GM06990 (cell line): Measurements from ENCODE around the gene INTU.

Experiments used
- DNase-seq: peaks from one replicate; pipeline ENCODE4 v3.0.0-alpha.2; 2011; ENCODE audit not compliant: insufficient read length; ENCODE audit errors: extremely low read depth
- H3K27me3 ChIP-seq: replicated peaks from 2 replicates; pipeline ENCODE4 v1.6.0; 2011; ENCODE audit warnings: low read length; ENCODE audit not compliant: control insufficient read depth, insufficient read depth
- H3K36me3 ChIP-seq: 2 replicates; pipeline ENCODE4 v1.5.1; 2011; ENCODE audit warnings: low read length; ENCODE audit not compliant: control insufficient read depth, insufficient read depth
- H3K4me3 ChIP-seq: replicated peaks from 2 replicates; pipeline ENCODE4 v1.5.1; 2011; ENCODE audit warnings: low read depth, mild to moderate bottlenecking, control low read depth, low read length
- CTCF ChIP-seq: IDR thresholded peaks from 2 replicates; pipeline ENCODE4 v1.5.1; 2011; ENCODE audit warnings: low read length, control low read depth, mild to moderate bottlenecking, inconsistent platforms; ENCODE audit not compliant: insufficient read depth, poor library complexity, severe bottlenecking

The INTU gene

GRCh38 chr4:127775843-127776242 lies 143.1 kb downstream of the INTU start:
- no peaks in the 10 kb centered on the region for H3K36me3 ChIP-seq
- no peak overlapping the region for H3K4me3 ChIP-seq
- no peaks in the 10 kb centered on the region for H3K27me3 ChIP-seq
- DNase-seq = no peak
- no peak for TF ChIP-seq CTCF
